Tibial nerve (tissue), 3 donors: ENCODE results near the gene CTH.

ENCODE experiments used
- CTCF ChIP-seq, 5 experiments: fragments of 200-600 bp in 3 of 5; fragments of 450-650 bp in 2 of 5; sonication (generic) in 3 of 5; IDR thresholded peaks; one replicate each; pipeline ENCODE4 v1.5.1; 2016 to 2019; ENCODE audit warnings: antibody characterized with exemption in 5 of 5, mild to moderate bottlenecking in 3 of 5, moderate library complexity in 2 of 5
- POLR2A ChIP-seq, 2 donors: fragments of 450-650 bp; IDR thresholded peaks; one replicate each; pipeline ENCODE4 v1.6.1; 2017; ENCODE audit warnings: antibody characterized with exemption in 2 of 2, mild to moderate bottlenecking in 2 of 2, moderate library complexity in 2 of 2

- TF ChIP-seq CTCF (IDR thresholded peaks at IDR 0.05) = no peak
- TF ChIP-seq POLR2A (IDR thresholded peaks at IDR 0.05) = no peak
These were observed 46.6 kb upstream of the CTH start for GRCh38 chr1:70364439-70364838.
